Heart right ventricle (tissue), 16 donors: ENCODE data around the gene YARS1. TPM values are rescaled to one million over a fixed set of nuclear protein-coding genes. Genes with fewer than 3 reads are reported as not detected.

Experiments
- ATAC-seq, 8 donors: fragments of 200-7000 bp; cut with Tn5 transposase; one replicate each; pipeline ENCODE4 v1.9.1; 2020; ENCODE audit warnings: mild to moderate bottlenecking in 8 of 8, moderate library complexity in 8 of 8, moderate number of reproducible peaks in 1 of 8
- DNase-seq, 2 donors: peaks; one replicate each; pipeline ENCODE4 v3.0.0-alpha.2; 2020
- H3K27ac ChIP-seq, 10 donors: fragments of 200-600 bp; sonication (generic) in 2 of 10; one replicate each; pipeline versions ENCODE4 v1.5.0 to v1.8.0; 2020 to 2022; ENCODE audit warnings: mild to moderate bottlenecking in 3 of 10
- H3K27me3 ChIP-seq, 7 donors: fragments of 200-600 bp; one replicate each; pipeline ENCODE4 v1.8.0; 2021 to 2022; ENCODE audit warnings: mild to moderate bottlenecking in 2 of 7
- H3K36me3 ChIP-seq, 9 donors: fragments of 200-600 bp; sonication (generic) in 1 of 9; one replicate each; pipeline versions ENCODE4 v1.5.0 to v1.8.0; 2020 to 2022; ENCODE audit warnings: mild to moderate bottlenecking in 2 of 9
- H3K4me1 ChIP-seq, 9 donors: fragments of 200-600 bp; sonication (generic) in 1 of 9; one replicate each; pipeline versions ENCODE4 v1.5.0 to v1.8.0; 2020 to 2022; ENCODE audit warnings: mild to moderate bottlenecking in 4 of 9
- H3K4me3 ChIP-seq, 10 donors: fragments of 200-600 bp; sonication (generic) in 2 of 10; one replicate each; pipeline versions ENCODE4 v1.5.0 to v1.8.0; 2020 to 2022; ENCODE audit warnings: mild to moderate bottlenecking in 7 of 10, moderate library complexity in 2 of 10
- H3K9me3 ChIP-seq, 11 donors: fragments of 200-600 bp in 10 of 11; sonication (generic) in 2 of 11; one replicate each; pipeline versions ENCODE4 v1.5.0 to v1.8.0; 2013 to 2022; ENCODE audit warnings: mild to moderate bottlenecking in 2 of 11, control low read depth in 1 of 11, moderate library complexity in 1 of 11
- WGBS, 2 donors: extraction: QIAGEN DNeasy Blood & Tissue Kit; methylation state at CpG; one replicate each; pipeline ENCODE4 v1.1.7; 2013; ENCODE audit warnings: inconsistent platforms in 1 of 2; 5-methylcytosine and 5-hydroxymethylcytosine counted together
- intact Hi-C, 10 donors: fragments of 100-400 bp; cut with DNase I; formaldehyde crosslinking; loops; one replicate each; pipeline versions ENCODE4 v1.11.1 to v1.14.2; 2022
- polyA plus RNA-seq, 2 donors: library from polyadenylated mRNA; stranded (reverse); fragments of 200-250 nt; gene quantifications; one replicate each; pipeline ENCODE4 v1.2.3, GENCODE V29; 2013
- total RNA-seq, 10 donors: library from RNA; stranded (reverse); fragmentation: NEBNext Ultra II Directional in 3 of 10; extraction: Animal tissue kit (Norgen Biotek cat#: 25700) in 3 of 10; gene quantifications; one replicate each; pipeline versions ENCODE4 v1.2.1 to v1.2.4, GENCODE V29; 2021 to 2023
- TF ChIP-seq, protein P1 (sequence below), 9 donors: fragments of 200-600 bp; sonication (generic) in 2 of 9; IDR thresholded peaks; one replicate each; pipeline versions ENCODE4 v1.5.0 to v1.8.0; 2021 to 2022; ENCODE audit warnings: antibody characterized with exemption in 9 of 9, mild to moderate bottlenecking in 5 of 9, moderate library complexity in 1 of 9
- donor health status: Arrhythmogenic right ventricular cardiomyopathy.
- donor health status: ischemic (EF 13 %, LVEDD 7.1; RV severe dilation, severe dysfunction).
- donor health status: healthy with polysubstance abuse.
- donor health status: DM: no; HTN: yes; CAD: no.
- donor health status: DM: no; HTN: no; CAD: no.
- donor health status: ischemic (EF 25% LVEDD 6.9; RV normal size, moderate dysfunction).
- donor health status: ischemic (EF 25% LVEDD 5.7; RV mildly dilated, moderate dysfunction).
- donor health status: healthy.
- donor health status: DM: yes; HTN: yes; CAD: no.
- donor health status: Ischemic cardiomyopathy.
- donor health status: ischemic (EF 35%, LVEDD 5.7; RV mildly dilated, moderate dysfunction).
- donor health status: nonischemic (EF 11% LVEDD 7.7; RV severe dilation, severe dysfunction).
- donor health status: DM: yes; HTN: yes; CAD: no.
- donor health status: PGD.
- donor health status: ischemic (EF 29% LVEDD 5.4; RV normal size, mild dysfunction).
- donor health status: nonischemic (EF 23%, LVEDD 6.1; RV moderate dilation, normal function).

YARS1 gene
- total and polyA plus RNA-seq, 12 donors = 20.5 to 48.5 (median 31.0) TPM

DNA sequence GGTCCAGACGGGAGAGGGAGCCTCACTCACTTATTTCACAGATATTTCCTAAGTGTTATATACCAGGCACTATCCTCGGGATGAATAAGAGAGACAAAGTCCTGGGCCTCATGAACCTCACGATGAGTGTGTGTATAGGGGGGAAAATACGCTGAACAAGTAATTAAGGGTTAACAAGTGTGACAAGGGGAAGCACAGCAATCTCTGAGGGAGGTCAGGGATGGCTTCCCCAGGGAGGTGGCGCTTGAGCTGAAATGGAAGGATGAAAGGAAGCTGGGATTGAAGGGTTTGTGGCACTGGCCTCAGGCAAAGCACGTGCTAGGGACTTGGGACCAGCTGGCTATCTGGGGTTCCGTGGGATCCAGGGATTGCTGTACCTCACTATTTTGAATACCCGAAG is 68.2 kb downstream of the YARS1 start:
- TF ChIP-seq, protein P1, sequence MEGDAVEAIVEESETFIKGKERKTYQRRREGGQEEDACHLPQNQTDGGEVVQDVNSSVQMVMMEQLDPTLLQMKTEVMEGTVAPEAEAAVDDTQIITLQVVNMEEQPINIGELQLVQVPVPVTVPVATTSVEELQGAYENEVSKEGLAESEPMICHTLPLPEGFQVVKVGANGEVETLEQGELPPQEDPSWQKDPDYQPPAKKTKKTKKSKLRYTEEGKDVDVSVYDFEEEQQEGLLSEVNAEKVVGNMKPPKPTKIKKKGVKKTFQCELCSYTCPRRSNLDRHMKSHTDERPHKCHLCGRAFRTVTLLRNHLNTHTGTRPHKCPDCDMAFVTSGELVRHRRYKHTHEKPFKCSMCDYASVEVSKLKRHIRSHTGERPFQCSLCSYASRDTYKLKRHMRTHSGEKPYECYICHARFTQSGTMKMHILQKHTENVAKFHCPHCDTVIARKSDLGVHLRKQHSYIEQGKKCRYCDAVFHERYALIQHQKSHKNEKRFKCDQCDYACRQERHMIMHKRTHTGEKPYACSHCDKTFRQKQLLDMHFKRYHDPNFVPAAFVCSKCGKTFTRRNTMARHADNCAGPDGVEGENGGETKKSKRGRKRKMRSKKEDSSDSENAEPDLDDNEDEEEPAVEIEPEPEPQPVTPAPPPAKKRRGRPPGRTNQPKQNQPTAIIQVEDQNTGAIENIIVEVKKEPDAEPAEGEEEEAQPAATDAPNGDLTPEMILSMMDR (IDR thresholded peaks at IDR 0.05) = no peak
- no peak overlapping the region for H3K27ac ChIP-seq
- intact Hi-C loops = no loop called here
- H3K9me3 ChIP-seq = no peaks in the 10 kb centered on the region
- peaks cover 0 to 9% (median 0%) of the 10 kb centered on the region in 7 donors for H3K27me3 ChIP-seq
- 88 to 89% methylated on average over 8 of the region's 8 CpGs for WGBS, 2 donors
- H3K4me3 ChIP-seq = no peak overlapping the region
- H3K4me1 ChIP-seq = peaks cover 0 to 9% (median 8%) of the 10 kb centered on the region in 9 donors
- no peak for ATAC-seq
- no peak for DNase-seq
- H3K36me3 ChIP-seq = no peaks in the 10 kb centered on the region

DNA sequence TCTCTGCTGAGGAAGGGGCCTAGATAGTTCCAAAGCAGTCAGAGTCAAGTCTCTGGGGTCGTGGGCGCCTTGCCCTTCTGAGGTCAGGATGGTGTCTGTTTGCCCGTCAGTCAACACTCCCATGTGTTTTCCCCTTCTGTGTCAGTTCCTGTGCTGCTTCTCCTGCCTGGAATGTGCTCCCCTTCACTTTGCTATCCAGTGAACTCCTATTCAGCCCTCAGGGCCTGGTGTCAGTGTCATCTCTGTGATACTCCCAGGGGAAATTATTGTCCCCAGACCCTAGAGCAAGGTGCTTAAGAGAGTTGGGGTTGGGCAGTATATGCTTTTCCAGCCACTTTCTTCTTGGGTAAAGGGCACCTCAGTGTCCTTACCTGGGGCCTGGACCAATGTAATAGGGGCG is 68.8 kb downstream of the YARS1 start:
- Histone ChIP-seq H3K4me1 (peaks cover 0 to 11% (median 7%) of the 10 kb centered on the region in 9 donors), H3K9me3 (no peaks in the 10 kb centered on the region), H3K36me3 (no peaks in the 10 kb centered on the region), H3K27me3 (peaks cover 0 to 4% (median 0%) of the 10 kb centered on the region in 7 donors), H3K4me3 (no peak overlapping the region), H3K27ac (no peak overlapping the region)
- DNase-seq (no peak), ATAC-seq (no peak)
- TF ChIP-seq, protein P1 (IDR thresholded peaks at IDR 0.05) = no peak
- WGBS, 2 donors = 92 to 93% methylated on average over 4 of the region's 4 CpGs
- intact Hi-C loops = no loop called here

DNA sequence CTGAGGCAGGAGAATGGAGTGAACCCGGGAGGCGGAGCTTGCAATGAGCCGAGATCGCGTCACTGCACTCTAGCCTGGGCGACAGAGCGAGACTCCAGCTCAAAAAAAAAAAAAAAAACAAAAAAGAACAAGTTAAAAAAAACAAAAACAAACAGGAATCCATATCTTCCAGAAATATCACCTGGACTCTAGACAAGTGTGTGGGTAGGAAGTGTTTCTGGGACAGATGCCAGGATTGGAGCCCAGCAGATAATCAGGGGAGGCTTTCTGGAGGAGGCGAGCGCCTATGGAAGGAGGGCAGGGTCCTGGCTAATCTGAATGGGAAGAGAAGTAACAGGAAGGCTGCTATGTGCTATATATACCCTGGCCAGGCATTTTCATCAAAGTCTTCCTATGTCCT is 71.0 kb downstream of the YARS1 start:
- ATAC-seq (no peak), DNase-seq (no peak)
- H3K36me3 ChIP-seq = no peaks in the 10 kb centered on the region
- intact Hi-C loops = no loop called here
- H3K9me3 ChIP-seq = no peaks in the 10 kb centered on the region
- WGBS, 2 donors = 77 to 86% methylated on average over 9 of the region's 9 CpGs
- peaks cover 0 to 13% (median 0%) of the 10 kb centered on the region in 7 donors for H3K27me3 ChIP-seq
- no peak overlapping the region for H3K27ac ChIP-seq
- H3K4me3 ChIP-seq = no peak overlapping the region
- TF ChIP-seq, protein P1 (IDR thresholded peaks at IDR 0.05) = no peak
- peaks cover 0 to 23% (median 18%) of the 10 kb centered on the region in 9 donors for H3K4me1 ChIP-seq

DNA sequence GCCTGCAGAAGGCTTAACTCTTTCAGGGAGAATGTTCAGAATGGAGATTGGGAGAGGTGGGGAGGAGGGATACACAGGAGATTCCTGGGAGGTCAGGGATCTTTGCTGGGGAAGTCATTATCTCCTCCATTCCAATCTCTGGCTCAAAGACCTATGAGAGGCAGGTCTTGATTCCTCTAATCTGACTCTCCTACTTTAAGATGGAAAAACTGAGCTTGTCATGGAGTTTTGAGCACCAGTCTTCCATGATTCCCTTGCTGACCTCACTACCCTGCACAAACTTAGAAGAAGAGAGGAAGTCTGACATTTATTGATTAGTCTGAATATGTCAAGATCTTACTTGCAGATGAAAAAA is 73.1 kb downstream of the YARS1 start:
- Histone ChIP-seq H3K9me3 (no peaks in the 10 kb centered on the region), H3K27ac (peak overlapping the region in 1 of 10 donors; percentile 27), H3K27me3 (peaks cover 0 to 17% (median 0%) of the 10 kb centered on the region in 7 donors), H3K4me3 (no peak overlapping the region), H3K36me3 (no peaks in the 10 kb centered on the region), H3K4me1 (peaks cover 0 to 29% (median 19%) of the 10 kb centered on the region in 9 donors)
- intact Hi-C loops = no loop called here
- ATAC-seq (no peak), DNase-seq (no peak)
- TF ChIP-seq, protein P1 (IDR thresholded peaks at IDR 0.05) = no peak
